HG03135 (cell line): ENCODE results near the gene NFIA.

Experiments
- ATAC-seq: cut with Tn5 transposase; IDR thresholded peaks from one replicate; pipeline ENCODE4 v1.9.1; 2021; ENCODE audit warnings: mild to moderate bottlenecking, moderate library complexity; ENCODE audit not compliant: unreplicated experiment

Gene NFIA

GRCh38 chr1:61083013-61083806, 849 bp downstream of the NFIA start:
- ATAC-seq, result no peak

GRCh38 chr1:61083807-61084440, 1.6 kb downstream of the NFIA start:
- no peak for ATAC-seq

GRCh38 chr1:61084491-61085031, 2.2 kb downstream of the NFIA start:
- ATAC-seq, result no peak

- no peak for ATAC-seq
These were observed 3.0 kb downstream of the NFIA start for GRCh38 chr1:61085206-61085982.

GRCh38 chr1:61085983-61086644, 3.8 kb downstream of the NFIA start:
- ATAC-seq, result no peak

GRCh38 chr1:61087571-61087970, 5.2 kb downstream of the NFIA start:
- ATAC-seq, result no peak

GRCh38 chr1:61088163-61088974, 6.0 kb downstream of the NFIA start:
- no peak for ATAC-seq

- ATAC-seq, result no peak
These were observed 7.0 kb downstream of the NFIA start for GRCh38 chr1:61089338-61089737.

- ATAC-seq, result no peak
These were observed 7.4 kb downstream of the NFIA start for GRCh38 chr1:61089741-61090140.

- ATAC-seq, result no peak
These were observed 8.3 kb downstream of the NFIA start for GRCh38 chr1:61090546-61091202.

- no peak for ATAC-seq
These were observed 9.1 kb downstream of the NFIA start for GRCh38 chr1:61091455-61091854.

GRCh38 chr1:61092642-61093041, 10.3 kb downstream of the NFIA start:
- ATAC-seq, result no peak

GRCh38 chr1:61093525-61094137, 11.3 kb downstream of the NFIA start:
- ATAC-seq, result no peak

- ATAC-seq, result no peak
These were observed 12.5 kb downstream of the NFIA start for GRCh38 chr1:61094677-61095469.

GRCh38 chr1:61095470-61095812, 13.1 kb downstream of the NFIA start:
- ATAC-seq, result no peak

GRCh38 chr1:61097317-61097716, 15.0 kb downstream of the NFIA start:
- no peak for ATAC-seq

- no peak for ATAC-seq
These were observed 15.4 kb downstream of the NFIA start for GRCh38 chr1:61097722-61098121.

GRCh38 chr1:61098333-61098732, 16.0 kb downstream of the NFIA start:
- ATAC-seq, result no peak
